ENCODE data around the gene SUB1.
"Not testable (repeated sequence)": the region's sequence is repeated elsewhere in the genome, so short reads cannot be mapped to it uniquely, and the experiment has no call there.

The SUB1 gene

DNA sequence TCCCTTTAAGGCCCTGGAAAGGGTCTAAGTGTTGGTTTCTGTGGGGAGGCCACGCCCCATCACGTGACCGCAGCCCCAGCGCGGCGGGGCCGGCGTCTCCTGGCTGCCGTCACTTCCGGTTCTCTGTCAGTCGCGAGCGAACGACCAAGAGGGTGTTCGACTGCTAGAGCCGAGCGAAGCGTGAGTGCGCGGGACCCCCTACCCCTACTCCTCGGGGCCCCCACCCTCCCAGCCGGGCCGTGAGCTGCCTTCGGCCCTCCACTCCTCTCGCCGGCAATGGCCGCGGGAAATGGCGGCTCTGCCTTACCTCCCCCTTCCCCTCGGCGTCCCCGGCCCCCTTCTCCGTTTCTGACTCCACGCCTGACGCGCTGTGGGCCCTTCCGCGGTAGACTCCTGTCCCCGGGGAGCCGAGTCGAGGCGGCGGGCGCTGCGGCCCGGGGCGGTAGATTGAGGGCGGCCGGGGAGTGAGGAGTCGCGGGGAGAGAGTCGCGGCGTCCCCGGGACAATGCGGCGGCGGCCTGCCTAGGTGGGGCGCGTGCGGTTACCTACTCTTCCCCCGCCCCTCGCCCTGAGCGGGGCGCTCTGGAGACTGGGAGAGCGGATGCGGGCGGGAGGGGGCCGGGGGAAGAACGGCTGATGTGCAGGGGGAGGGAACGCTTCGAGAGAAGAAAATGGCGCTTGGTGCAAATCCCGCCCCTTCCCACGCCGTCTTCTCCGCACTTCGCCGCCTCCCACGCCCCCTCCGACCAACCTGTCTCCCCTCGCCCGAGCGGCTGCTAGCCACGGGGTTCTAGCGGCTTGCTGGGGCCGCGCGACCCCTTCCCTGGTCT is at the start of gene SUB1:
SUB1 (plus strand) TSS at position 112 of the 830 bp plus-strand sequence. CDS start 2,956 bp downstream, outside the sequence.
- in situ Hi-C loops (cut with MboI; ENCODE audit: low sequenced_read_pairs) = loop anchor here (10.0 kb wide), 1 partner anchor 81 kb away; no protein-coding TSS in a partner anchor

DNA sequence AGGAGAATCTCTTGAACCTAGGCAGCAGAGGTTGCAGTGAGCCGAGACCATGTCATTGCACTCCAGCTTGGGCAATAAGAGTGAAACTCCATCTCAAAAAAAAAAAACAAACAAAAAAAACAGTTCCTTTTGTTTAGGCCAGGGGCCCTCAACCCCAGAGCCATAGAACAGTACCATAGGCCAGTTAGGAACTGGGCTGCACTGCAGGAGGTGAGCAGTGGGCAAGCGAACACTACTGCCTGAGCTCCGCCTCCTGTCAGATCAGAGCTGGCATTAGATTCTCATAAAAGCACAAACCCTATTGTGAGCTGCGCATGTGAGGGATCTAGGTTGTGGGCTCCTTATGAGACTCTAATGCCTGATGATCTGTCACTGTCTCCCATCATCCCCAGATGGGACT is 49.1 kb upstream of the SUB1 start:
- in situ Hi-C loops (cut with MboI; ENCODE audit: low sequenced_read_pairs) = no loop called here

DNA sequence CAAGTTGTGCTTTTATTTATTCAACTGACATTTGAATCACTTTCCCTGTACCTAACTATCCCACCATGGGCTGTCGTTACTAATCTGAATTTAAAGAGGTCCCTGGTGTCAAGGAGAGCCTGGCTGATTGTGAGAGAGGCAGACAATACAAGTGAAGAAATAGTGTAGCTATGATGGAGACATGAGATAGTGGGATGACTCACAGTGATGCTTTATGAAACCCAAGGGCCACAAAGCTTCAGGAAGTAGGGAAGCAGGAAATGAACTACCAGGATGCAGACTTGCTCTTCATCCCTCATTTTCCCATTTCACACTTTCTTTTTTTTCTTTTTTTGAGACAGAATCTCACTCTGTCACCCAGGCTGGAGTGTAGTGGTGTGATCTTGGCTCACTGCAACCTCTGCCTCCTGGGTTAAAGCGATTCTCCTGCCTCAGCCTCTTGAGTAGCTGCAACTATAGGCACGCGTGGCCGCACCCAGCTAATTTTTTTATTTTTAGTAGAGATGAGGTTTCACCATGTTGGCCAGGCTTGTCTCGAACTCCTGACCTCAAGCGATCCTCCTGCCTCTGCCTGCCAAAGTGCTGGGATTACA is 47.8 kb upstream of the SUB1 start:
- in situ Hi-C loops (cut with MboI; ENCODE audit: low sequenced_read_pairs) = not testable (repeated sequence)

DNA sequence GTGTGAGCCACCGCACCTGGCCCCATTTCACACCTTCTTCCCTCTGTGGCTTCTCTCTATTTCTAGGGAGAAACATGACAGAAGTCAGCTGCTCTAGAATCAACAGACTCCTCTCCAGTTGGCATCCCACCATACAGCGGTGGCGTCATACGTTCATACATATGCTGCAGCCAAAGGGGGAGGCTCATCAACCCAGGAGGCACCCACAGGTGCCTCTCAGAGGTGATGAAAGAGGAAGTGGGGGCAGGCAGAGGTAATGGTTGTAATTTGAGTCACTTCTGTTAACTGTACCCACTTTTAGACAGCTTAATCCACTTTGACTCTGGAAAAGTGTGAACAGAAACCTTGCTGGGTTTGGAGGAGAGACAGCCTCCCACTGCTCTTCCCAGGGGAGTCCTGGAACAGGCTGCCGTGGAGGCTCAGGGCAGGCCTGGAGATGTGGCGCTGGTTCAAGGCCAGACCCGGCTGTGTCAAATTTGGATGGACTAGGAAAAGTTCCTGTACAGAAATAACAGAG is 47.3 kb upstream of the SUB1 start:
- in situ Hi-C loops (cut with MboI; ENCODE audit: low sequenced_read_pairs) = no loop called here

DNA sequence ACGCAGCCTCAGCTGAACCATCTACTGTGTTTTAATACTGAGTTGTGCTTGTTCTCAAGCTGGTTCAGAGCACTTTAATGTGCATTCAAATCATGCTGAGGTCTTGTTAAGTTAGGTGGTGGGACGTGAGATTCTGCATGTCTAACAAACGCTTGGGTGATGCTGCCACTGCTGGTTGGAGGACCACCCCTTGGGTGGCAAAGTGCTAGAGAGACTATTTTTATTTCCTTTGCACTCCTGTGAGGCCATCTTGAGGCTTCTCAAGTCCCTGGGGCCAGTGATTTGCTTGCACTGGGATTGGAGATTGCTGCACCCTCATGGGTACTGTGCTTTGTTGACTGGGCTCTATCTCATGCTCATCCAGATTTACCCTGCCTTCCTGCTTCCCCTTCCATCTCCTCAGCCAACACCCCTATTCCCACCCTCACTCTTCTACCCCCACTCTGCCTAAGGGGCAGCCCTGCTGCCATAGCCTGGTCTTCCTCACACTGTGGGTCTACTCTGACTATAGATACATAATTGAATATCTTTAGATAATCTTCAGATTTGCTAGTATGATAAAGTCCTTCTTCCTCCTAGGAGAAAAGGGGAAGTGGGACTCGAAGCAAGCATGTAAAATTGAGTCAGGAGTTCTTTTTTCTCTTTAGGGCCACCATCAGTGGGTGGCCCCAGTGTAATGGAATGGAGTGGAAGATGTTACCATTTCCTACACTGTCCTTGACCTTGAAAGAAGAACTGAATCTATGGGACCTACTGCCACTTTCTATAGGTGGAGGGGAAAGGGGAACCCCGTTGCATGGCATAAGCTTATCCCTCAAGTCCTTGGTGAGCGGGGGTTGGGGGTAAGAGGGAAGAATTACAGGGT is 45.1 kb upstream of the SUB1 start:
- in situ Hi-C loops (cut with MboI; ENCODE audit: low sequenced_read_pairs) = no loop called here

DNA sequence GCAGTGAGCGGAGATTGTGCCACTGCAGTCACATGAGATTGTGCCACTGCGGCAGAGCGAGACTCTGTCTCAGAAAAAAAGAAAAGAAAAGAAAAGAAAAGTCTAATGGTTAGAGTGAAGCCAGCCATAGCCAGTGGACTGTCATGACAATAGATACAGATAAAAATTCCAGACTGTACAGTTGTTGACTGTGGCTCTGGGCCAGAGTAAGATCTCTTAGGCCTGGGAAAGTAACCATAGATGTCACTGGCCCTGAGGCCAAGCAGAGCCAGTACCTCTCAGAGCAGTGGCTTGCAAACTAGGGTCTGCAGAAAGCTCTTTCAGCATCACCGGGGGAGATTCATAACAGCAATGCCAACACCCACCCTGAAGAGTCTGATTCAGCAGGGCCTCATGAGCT is 44.1 kb upstream of the SUB1 start:
- in situ Hi-C loops (cut with MboI; ENCODE audit: low sequenced_read_pairs) = no loop called here

DNA sequence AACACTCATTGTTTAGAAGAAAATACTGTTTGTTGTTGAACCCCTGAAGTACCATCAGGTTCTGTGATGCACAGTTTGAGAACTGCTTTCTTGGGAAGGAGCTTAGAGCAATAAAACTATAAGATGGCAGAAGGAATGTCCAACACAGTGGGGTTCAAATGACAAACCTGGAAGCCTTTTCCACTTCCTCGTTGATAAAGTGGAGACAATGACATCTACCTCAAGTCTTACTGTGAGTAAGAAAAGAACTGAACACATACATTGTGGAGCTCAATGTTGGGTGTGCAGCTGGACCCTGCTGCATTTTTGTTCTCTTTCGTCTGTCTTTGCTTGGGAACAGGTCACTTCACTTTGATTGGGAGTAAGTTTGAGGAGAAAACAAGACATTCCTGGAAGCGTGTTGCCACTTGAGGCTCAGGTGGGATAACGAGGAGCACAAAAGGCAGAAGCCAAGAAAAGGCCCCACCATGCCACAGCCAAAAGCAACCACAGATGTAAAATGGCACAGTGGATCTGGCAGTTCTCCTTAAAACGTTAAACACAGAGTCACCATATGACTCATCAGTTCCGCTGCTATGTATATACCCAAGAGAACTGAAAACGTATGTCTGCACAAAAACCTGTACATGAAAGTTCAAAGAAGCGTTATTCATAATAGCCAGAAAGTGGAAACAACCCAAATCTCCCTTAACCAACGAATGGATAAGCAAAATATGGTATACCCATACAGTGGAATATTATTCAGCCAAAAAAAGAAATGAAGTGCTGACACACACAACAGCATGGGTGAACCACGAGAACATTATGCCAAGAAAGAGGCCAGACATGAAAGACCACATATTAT is 42.9 kb upstream of the SUB1 start:
- in situ Hi-C loops (cut with MboI; ENCODE audit: low sequenced_read_pairs) = no loop called here

DNA sequence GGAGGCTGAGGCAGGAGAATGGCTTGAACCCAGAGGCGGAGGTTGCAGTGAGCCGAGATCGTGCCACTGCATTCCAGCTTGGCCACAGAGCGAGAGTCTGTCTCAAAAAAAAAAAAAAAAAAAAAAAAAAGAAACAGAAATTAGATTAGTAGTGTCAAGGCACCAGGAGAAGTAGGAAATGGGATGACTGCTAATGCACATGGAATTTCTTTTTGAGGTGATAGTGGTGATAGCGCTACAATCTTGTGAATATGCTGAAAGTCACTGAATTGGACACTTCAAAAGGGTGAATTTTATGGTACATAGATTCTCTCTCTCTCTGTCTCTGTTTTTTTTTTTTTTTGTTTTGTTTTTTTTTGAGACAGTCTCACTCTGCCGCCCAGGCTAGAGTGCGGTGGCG is 42.1 kb upstream of the SUB1 start:
- in situ Hi-C loops (cut with MboI; ENCODE audit: low sequenced_read_pairs) = no loop called here

DNA sequence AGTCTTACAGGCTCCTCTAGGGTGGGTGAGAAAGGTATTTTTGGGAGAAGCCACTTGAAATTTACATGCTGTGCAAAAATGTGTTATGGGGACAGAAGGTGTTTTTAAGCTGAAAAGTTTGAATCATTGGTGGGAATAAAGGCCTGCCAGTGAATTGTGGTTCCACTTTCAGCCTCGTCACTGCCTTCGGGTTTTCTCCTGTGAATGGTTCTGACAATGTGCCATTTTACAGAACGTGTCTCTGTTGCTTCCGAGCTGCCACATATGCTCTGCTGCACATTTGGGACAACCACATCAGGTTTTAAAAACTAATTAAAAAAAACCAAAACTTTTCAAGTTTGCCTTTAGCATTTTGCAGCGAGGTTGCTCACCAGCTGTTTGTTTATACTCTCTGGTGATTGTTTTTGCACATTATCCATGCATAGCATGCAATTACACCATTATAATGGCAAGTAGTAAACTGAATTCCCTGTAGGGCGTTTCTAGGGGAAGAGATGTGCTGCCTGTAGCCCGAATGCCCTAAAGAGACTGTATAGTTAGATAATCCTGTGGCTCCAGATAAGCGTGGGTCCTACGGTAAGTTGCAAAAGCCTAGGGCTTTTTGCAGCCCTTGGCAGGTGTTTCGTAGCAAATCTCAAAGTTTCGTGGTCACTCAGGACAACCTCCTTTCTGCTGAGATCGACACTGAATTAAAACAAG is 40.1 kb upstream of the SUB1 start:
- in situ Hi-C loops (cut with MboI; ENCODE audit: low sequenced_read_pairs) = no loop called here

DNA sequence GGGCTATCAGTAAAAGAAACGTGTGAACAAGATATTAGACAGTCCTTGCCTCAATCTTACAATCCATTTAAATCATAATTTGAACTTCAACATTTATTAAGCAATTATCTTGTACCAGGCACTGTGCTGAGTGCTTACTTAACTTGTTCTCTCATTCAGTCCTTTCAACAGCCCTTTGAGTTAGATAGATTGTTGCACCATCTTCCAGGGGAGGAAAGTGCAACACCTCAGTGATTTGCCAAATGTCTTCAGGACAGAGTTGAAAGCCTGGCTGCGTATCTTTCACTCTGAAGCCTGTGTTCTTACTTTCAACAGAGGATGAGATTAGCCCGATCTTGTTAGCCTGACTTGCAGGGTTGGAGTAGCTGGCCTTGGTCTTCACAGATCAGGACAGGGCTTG is 34.2 kb upstream of the SUB1 start:
- in situ Hi-C loops (cut with MboI; ENCODE audit: low sequenced_read_pairs) = no loop called here

DNA sequence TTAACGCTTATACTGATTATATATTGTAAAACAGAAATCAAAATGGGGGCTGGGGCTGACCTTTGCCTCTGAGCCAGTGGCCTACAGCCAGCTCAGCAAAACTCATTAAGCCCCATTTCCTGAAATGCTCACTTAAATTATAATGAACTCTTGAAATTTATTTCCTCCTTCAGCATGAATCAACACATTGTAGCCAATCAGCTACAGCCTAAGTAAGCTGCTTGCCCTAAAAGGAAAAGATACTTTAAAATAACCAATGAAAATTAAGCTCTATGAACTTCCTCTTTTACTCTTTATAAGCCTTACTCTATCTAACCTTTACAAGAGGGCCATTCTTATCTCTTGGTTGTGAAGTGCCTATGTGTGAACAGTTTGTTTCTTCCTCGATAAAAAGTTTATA is 33.5 kb upstream of the SUB1 start:
- in situ Hi-C loops (cut with MboI; ENCODE audit: low sequenced_read_pairs) = no loop called here

DNA sequence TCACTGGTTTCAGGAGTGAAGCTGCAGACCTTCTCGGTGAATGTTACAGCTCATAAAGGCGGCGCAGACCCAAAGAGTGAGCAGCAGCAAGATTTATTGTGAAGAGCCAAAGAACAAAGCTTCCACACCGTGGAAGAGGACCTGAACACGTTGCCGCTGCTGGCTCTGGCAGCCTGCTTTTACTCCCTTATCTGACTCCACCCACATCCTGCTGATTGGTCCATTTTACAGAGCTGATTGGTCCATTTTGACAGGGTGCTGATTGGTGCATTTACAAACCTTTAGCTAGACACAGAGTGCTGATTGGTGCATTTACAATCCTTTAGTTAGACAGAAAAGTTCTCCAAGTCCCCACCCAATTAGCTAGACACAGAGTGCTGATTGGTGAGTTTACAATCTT is 32.9 kb upstream of the SUB1 start:
- in situ Hi-C loops (cut with MboI; ENCODE audit: low sequenced_read_pairs) = not testable (repeated sequence)

DNA sequence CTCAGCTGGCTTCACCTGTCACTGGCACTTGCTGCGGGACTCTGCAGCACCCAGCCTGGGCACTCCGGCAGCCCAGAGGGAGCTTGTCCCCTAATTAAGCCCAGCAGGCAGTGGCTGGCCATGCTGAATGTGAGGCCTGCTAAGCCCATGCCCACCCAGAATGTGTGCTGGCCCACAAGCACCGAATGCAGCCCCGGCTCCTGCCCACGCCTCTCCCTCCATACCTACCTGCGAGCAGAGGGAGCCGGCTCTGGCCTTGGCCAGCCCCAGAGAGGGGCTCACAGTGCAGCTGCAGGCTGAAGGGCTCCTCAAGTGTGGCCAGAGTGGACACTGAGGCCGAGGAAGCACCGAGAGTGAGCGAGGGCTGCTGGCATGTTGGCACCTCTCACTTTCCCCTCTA is 32.4 kb upstream of the SUB1 start:
- in situ Hi-C loops (cut with MboI; ENCODE audit: low sequenced_read_pairs) = no loop called here

DNA sequence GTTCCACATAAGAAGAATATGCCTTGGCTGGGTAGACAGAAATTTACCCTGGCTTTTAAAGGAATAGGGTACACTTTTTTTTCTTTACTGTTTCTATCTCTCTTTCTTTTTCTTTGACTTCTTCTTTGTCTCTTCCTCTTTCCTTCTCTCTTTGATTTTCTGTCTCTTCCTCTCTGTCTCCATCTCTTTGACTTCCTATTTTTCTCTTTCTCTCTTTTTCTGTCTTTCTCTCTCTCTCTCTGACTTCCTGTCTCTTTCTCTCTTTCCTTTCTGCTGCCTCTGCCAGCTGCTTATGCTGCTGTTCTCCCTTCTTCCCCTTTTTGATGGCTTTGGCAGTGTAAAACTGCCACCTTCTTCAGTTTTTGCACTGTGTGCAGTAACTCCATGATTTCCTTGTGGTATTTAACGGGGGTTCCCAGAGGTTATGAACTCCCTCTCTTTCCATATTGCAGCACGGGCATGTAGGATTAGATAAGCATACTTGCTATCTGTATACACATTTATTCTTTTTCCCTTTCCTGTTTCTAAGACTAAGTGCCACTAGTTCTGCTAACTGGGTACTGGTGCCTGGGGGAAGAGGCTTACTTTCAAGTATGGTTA is 31.1 kb upstream of the SUB1 start:
- in situ Hi-C loops (cut with MboI; ENCODE audit: low sequenced_read_pairs) = not testable (repeated sequence)

DNA sequence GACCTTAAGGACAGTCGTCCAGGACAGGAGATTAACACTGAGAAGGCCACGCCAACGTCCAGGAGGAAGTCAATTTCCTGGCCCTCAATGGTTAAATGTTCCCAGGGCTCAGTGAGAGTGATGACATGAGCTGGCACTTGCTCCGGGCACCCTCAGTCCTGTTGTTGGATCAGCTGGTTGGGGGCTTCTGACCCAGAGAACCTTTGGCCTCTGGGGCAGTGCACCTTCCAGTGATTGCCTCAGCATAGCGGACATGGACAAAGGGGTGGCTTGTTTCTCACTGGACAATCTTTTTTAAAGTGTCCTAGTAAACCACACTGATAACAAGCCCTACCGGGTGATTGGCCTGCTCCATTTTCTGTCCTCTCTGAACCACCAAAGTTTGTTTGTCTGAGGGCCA is 28.8 kb upstream of the SUB1 start:
- in situ Hi-C loops (cut with MboI; ENCODE audit: low sequenced_read_pairs) = not testable (repeated sequence)

DNA sequence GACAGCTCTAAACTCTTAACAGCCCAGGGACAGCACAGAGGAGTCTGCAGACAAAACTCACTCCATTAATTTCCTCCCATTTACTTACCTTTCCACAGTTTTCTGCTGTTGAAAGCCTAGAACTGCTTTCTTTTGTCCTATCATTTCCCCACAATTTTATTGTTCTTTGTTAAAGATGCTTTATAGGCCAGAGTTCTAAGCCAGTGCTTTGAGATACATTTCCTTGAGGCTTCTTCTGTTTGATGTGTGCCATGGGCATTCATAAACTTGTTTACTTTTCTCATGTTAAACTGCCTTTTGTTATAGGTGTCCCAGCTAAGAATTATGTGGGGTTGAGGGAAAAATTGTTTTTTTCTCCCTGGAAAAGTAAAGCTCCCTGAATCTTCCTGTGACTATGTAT is 25.9 kb upstream of the SUB1 start:
- in situ Hi-C loops (cut with MboI; ENCODE audit: low sequenced_read_pairs) = no loop called here

DNA sequence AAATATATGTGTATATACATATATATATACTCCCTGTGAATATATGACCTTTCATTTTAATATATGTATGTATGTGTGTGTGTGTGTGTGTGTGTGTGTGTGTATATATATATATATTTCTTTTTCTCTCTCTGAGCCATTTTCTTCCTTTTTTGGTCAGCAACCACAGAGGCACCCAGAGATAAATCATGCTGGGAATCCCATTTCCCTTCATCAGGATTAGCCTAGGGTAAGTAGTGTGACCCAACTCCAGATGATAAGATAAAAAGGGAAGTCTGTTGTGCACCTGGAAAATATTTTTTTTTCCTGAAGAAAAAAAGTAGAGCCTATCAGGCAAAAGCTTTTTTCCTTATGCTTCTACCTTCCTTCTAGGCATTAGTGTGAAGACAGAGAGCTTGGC is 25.4 kb upstream of the SUB1 start:
- in situ Hi-C loops (cut with MboI; ENCODE audit: low sequenced_read_pairs) = no loop called here

DNA sequence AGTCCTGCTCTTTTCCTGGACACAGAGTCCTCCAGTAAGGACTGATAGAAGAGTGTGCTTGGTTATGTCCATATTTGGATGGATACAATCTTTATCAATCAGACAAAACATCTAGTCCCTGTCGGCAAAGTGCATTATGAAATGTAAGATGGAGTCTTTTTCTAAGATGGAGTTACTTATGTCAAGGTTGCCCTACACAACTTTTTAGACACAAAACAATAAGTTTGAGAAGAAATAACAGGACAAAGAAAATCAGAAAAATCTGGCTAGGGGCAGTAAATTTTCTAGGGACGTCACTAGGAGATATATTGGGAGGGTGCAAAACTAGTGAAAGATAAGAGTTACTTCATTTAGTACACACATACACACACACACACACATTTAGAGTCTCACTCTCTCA is 23.3 kb upstream of the SUB1 start:
- in situ Hi-C loops (cut with MboI; ENCODE audit: low sequenced_read_pairs) = no loop called here

DNA sequence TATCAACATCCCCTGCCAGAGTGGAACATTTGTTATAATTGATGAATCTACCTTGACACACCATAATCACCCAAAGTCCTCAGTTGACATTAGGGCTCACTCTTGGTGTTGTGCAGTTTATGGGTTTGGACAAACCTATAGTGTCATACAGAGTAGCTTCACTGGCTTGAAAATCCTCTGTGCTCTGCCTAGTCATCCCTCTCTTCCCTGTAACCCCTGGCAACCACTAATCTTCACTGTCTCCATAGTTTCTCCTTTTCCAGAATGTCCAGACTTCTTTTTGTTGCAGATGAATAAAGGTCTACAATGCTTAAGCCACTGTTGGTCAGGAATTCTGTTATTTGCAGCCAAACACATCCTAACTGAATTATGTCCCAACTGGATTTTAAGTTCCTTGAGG is 22.5 kb upstream of the SUB1 start:
- in situ Hi-C loops (cut with MboI; ENCODE audit: low sequenced_read_pairs) = no loop called here

DNA sequence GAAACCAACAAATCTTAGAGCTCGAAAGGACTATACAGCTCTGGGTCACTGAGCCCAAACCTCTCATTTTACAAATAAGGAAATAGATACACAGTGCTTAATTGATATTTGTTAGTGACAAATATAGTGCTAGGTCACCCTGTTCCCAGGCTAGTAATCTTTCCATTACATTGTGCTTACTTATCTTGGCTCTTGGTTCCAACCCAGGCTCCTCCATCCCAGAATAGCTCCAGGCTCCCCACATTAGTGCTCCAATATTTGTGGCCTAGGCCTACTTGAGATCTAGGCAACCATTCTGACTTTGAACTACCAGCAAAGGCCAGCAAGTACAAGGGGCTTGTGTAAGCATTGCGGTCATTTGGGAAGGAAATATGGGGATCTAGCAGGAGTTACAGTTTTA is 21.7 kb upstream of the SUB1 start:
- in situ Hi-C loops (cut with MboI; ENCODE audit: low sequenced_read_pairs) = no loop called here
